Prostate gland (tissue), 2 donors: ENCODE results near the gene SVEP1. TPM values are rescaled to one million over a fixed set of nuclear protein-coding genes. Genes with fewer than 3 reads are reported as not detected.

Source experiments
- DNase-seq: peaks from one replicate; pipeline ENCODE4 v3.0.0-alpha.2; 2019; ENCODE audit warnings: low spot score
- H3K27ac ChIP-seq, 2 donors: fragments of 200-600 bp; sonication (generic); 2 replicates each; pipeline ENCODE4 v1.5.1; 2017 to 2019
- H3K27me3 ChIP-seq: fragments of 200-600 bp; sonication (generic); replicated peaks from 2 replicates; pipeline ENCODE4 v1.5.1; 2019; ENCODE audit not compliant: insufficient read depth
- H3K36me3 ChIP-seq, 2 donors: fragments of 200-600 bp; sonication (generic); 1 replicate in 1 of 2; 2 replicates in 1 of 2; pipeline versions ENCODE4 v1.5.1 to v1.8.1; 2017 to 2019
- H3K4me1 ChIP-seq: fragments of 200-600 bp; sonication (generic); replicated peaks from 2 replicates; pipeline ENCODE4 v1.5.1; 2019
- H3K4me3 ChIP-seq, 2 donors: fragments of 200-600 bp; sonication (generic); 2 replicates each; pipeline ENCODE4 v1.5.1; 2017 to 2019
- H3K9me3 ChIP-seq: fragments of 200-600 bp; sonication (generic); 2 replicates; pipeline ENCODE4 v1.5.1; 2017
- CTCF ChIP-seq, 4 experiments: fragments of 200-600 bp in 2 of 4; fragments of 450-650 bp in 2 of 4; sonication (generic) in 2 of 4; IDR thresholded peaks; 1 replicate in 3 of 4; 2 replicates in 1 of 4; pipeline ENCODE4 v1.5.1; 2016 to 2019; ENCODE audit warnings: antibody characterized with exemption in 4 of 4, mild to moderate bottlenecking in 2 of 4, moderate library complexity in 2 of 4
- POLR2A ChIP-seq: fragments of 450-650 bp; IDR thresholded peaks from one replicate; pipeline ENCODE4 v1.6.1; 2016; ENCODE audit warnings: antibody characterized with exemption, mild to moderate bottlenecking
- POLR2AphosphoS5 ChIP-seq: sonication (generic); formaldehyde crosslinking; IDR thresholded peaks from one replicate; pipeline ENCODE4 v1.6.1; 2017; ENCODE audit warnings: antibody characterized with exemption
- WGBS: methylation state at CpG from one replicate; pipeline ENCODE4 v1.1.5; 2018; 5-methylcytosine and 5-hydroxymethylcytosine counted together
- intact Hi-C: fragments of 100-400 bp; cut with DNase I; formaldehyde crosslinking; loops from one replicate; pipeline ENCODE4 v1.14.2; 2022
- total RNA-seq, 2 donors: library from RNA; depleted of rRNA; stranded (reverse); fragments of >200 nt; gene quantifications; one replicate each; pipeline ENCODE4 v1.1.0, GENCODE V29; 2016

The SVEP1 gene
- total RNA-seq, 2 donors from 2014 or later = 2.7 to 5.8 TPM

- WGBS = 90% methylated on average over 1 of the region's 1 CpG
- TF ChIP-seq CTCF (IDR thresholded peaks at IDR 0.05) (no peak), POLR2A (no peak), POLR2AphosphoS5 (no peak)
- Histone ChIP-seq H3K4me3 (no peak overlapping the region), H3K36me3 (no peaks in the 10 kb centered on the region), H3K27ac (no peak overlapping the region), H3K27me3 (no peaks in the 10 kb centered on the region), H3K9me3 (no peaks in the 10 kb centered on the region), H3K4me1 (no peaks in the 10 kb centered on the region)
- intact Hi-C loops = no loop called here
- DNase-seq = no peak
These were observed 243.2 kb downstream of the SVEP1 start for GRCh38 chr9:110336363-110336762.

- Histone ChIP-seq H3K27me3 (no peaks in the 10 kb centered on the region), H3K4me1 (no peaks in the 10 kb centered on the region), H3K27ac (no peak overlapping the region), H3K36me3 (no peaks in the 10 kb centered on the region), H3K4me3 (no peak overlapping the region), H3K9me3 (no peaks in the 10 kb centered on the region)
- DNase-seq = no peak
- TF ChIP-seq POLR2AphosphoS5 (no peak), POLR2A (no peak), CTCF (IDR thresholded peaks at IDR 0.05) (no peak)
- intact Hi-C loops = no loop called here
These were observed 244.7 kb downstream of the SVEP1 start for GRCh38 chr9:110334871-110335270.

GRCh38 chr9:110334183-110334582 is 245.4 kb downstream of the SVEP1 start:
- WGBS = 81% methylated on average over 4 of the region's 4 CpGs
- Histone ChIP-seq H3K4me1 (no peaks in the 10 kb centered on the region), H3K9me3 (no peaks in the 10 kb centered on the region), H3K36me3 (no peaks in the 10 kb centered on the region), H3K4me3 (no peak overlapping the region), H3K27ac (no peak overlapping the region), H3K27me3 (no peaks in the 10 kb centered on the region)
- DNase-seq = no peak
- intact Hi-C loops = no loop called here
- TF ChIP-seq POLR2AphosphoS5 (no peak), CTCF (IDR thresholded peaks at IDR 0.05) (no peak), POLR2A (no peak)

DNA sequence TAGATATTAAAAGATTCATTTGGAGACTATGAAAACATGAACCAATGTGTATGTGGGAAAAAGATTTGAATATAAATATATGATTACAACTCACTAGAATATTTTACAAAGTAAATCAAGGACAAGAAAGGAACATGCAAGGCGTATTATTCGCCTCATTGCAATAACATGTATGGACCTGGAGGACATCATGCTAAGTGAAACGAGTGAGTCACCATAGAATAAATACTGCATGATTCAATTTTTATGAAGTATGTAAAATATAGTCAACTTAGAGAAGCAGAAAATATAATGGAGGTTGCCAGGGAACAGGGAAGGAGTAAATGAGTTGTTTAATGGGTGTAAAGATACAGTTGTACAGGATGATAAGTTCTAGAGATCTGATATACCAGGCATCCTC is 246.8 kb downstream of the SVEP1 start:
- intact Hi-C loops = no loop called here
- no peaks in the 10 kb centered on the region for H3K27me3 ChIP-seq
- 74% methylated on average over 3 of the region's 3 CpGs for WGBS

More for the DNA sequence above, 246.8 kb downstream of the SVEP1 start:
- Histone ChIP-seq H3K4me1 (no peaks in the 10 kb centered on the region), H3K9me3 (no peaks in the 10 kb centered on the region), H3K4me3 (no peak overlapping the region), H3K27ac (no peak overlapping the region), H3K36me3 (no peaks in the 10 kb centered on the region)
- TF ChIP-seq POLR2A = no peak
- TF ChIP-seq POLR2AphosphoS5 = no peak
- no peak for TF ChIP-seq CTCF (IDR thresholded peaks at IDR 0.05)
- DNase-seq = no peak
